Measurements from ENCODE around the gene ACOX3. TPM values are rescaled to one million over a fixed set of nuclear protein-coding genes. Genes with fewer than 3 reads are reported as not detected.

Gene ACOX3
- total and polyA plus RNA-seq, 10 of the 15 experiments (the other 5 are each of a cell fraction or from before 2014, with no cell fraction given) = 2.0 to 24.5 (median 14.0) TPM

- Histone ChIP-seq H3K9me3 (replicated peaks; ENCODE audit: control insufficient read depth, insufficient read depth, low read length) (no peaks in the 10 kb centered on the region), H3K4me3 (no peak overlapping the region), H2AFZ (ENCODE audit: control insufficient read depth, low read depth, low read length) (no peak overlapping the region), H3K27me3 (replicated peaks in 1 of 2; ENCODE audit: control insufficient read depth in 2 of 2, insufficient read depth in 2 of 2, low read length in 1 of 2) (no peaks in the 10 kb centered on the region), H4K20me1 (ENCODE audit: control insufficient read depth, insufficient read depth) (no peaks in the 10 kb centered on the region), H3K27ac (ENCODE audit: control insufficient read depth, insufficient read depth) (no peak overlapping the region), H3K4me2 (ENCODE audit: control insufficient read depth, insufficient read depth) (no peak overlapping the region), H3K79me2 (ENCODE audit: control insufficient read depth, insufficient read depth, low read length) (no peaks in the 10 kb centered on the region), H3K9ac (ENCODE audit: control insufficient read depth, insufficient read depth, low read length) (no peak overlapping the region), H3K36me3 (ENCODE audit: control insufficient read depth in 2 of 2, insufficient read depth in 2 of 2, low read length in 1 of 2) (no peaks in the 10 kb centered on the region), H3K4me1 (ENCODE audit: control insufficient read depth, insufficient read depth, low read length) (no peaks in the 10 kb centered on the region)
- SMC1A ChIA-PET (ENCODE audit: uncharacterized antibody, unreplicated experiment) = no interaction called here
- CTCF ChIA-PET = no interaction called here
- ATAC-seq (no peak), DNase-seq (ENCODE audit: low read depth, low spot score) (no peak), FAIRE-seq (no peak)
- intact Hi-C loops (cut with micrococcal nuclease; ENCODE audit: unreplicated experiment) (no loop called here), in situ Hi-C loops (cut with MboI) (no loop called here)
- RAD21 ChIA-PET (ENCODE audit: unreplicated experiment) = no interaction called here
- TF ChIP-seq SKIL (IDR thresholded peaks at IDR 0.05; ENCODE audit: low read depth, poor library complexity, severe bottlenecking) (no peak), CTCF (IDR thresholded peaks at IDR 0.05 in 2 of 3, conservative IDR thresholded peaks at IDR 0.05 in 1 of 3; ENCODE audit: control insufficient read depth in 2 of 3, extremely low read depth in 1 of 3, insufficient read depth in 1 of 3, low read depth in 3 of 3, low read length in 3 of 3) (0 out of 6 replicates have a peak, but pooled peaks of 1 of the 3 experiments have one; percentile 6)
- no TSS peak for BruUV-seq (replicated peaks)
- 57% methylated on average over 16 of the region's 16 CpGs for whole genome bisulfite sequencing (ENCODE audit: insufficient coverage, insufficient replicate concordance, low lambda C conversion rate, missing lambda C conversion rate)
- POLR2A ChIA-PET = interaction anchor here (0.5 kb wide), 1 partner anchor 19 kb away, joined by 7 read pairs; no protein-coding TSS in a partner anchor
These were observed 97.8 kb downstream of the ACOX3 start for GRCh38 chr4:8342651-8343261.
